IMR-90 (cell line): ENCODE data around the gene ABL2. TPM values are rescaled to one million over a fixed set of nuclear protein-coding genes. Genes with fewer than 3 reads are reported as not detected.

ENCODE experiments used
- ATAC-seq: fragments of 200-7000 bp; cut with Tn5 transposase; 2 replicates; pipeline ENCODE4 v1.9.1; 2020; ENCODE audit warnings: low read depth, mild to moderate bottlenecking, moderate library complexity
- BruUV-seq: library from RNA; stranded (reverse); fragments of 400-500 nt; replicated peaks from 2 replicates; lab custom pipeline; 2021; lab: Mats Ljungman, UMichigan
- CTCF ChIA-PET: fragments of 300-600 bp; formaldehyde crosslinking; extraction: SDS; loops from one replicate; lab custom pipeline; 2021; ENCODE audit warnings: antibody characterized with exemption; lab: Yijun Ruan, JAX
- POLR2A ChIA-PET: fragments of 300-600 bp; sonication (Branson Sonifier 250); formaldehyde crosslinking; loops from one replicate; lab custom pipeline; 2022; ENCODE audit warnings: antibody characterized with exemption; ENCODE audit not compliant: unreplicated experiment; lab: Charles Lee
- DNase-seq: peaks from one replicate; pipeline ENCODE4 v3.0.0; 2013
- H2AFZ ChIP-seq: replicated peaks from 2 replicates; pipeline ENCODE3; 2013; ENCODE audit warnings: low read length, mild to moderate bottlenecking; ENCODE audit not compliant: poor library complexity
- H2AK5ac ChIP-seq: 2 replicates; pipeline ENCODE4 v1.6.1; 2013; ENCODE audit warnings: low read depth, low read length, inconsistent platforms
- H2AK9ac ChIP-seq: replicated peaks from 2 replicates; pipeline ENCODE3; 2013; ENCODE audit warnings: mild to moderate bottlenecking, low read depth, low read length, moderate library complexity; ENCODE audit not compliant: poor library complexity
- H2BK120ac ChIP-seq: 2 replicates; pipeline ENCODE4 v1.6.1; 2013; ENCODE audit warnings: low read depth, low read length, inconsistent platforms
- H2BK15ac ChIP-seq: 3 replicates; pipeline ENCODE4 v1.6.1; 2013; ENCODE audit warnings: low read depth, low read length, inconsistent platforms
- H2BK20ac ChIP-seq: 2 replicates; pipeline ENCODE4 v1.6.1; 2013; ENCODE audit warnings: low read depth, mild to moderate bottlenecking, inconsistent platforms, low read length, moderate library complexity
- H2BK5ac ChIP-seq: 2 replicates; pipeline ENCODE4 v1.6.1; 2013; ENCODE audit warnings: mild to moderate bottlenecking, low read depth, low read length, inconsistent platforms; ENCODE audit not compliant: poor library complexity, severe bottlenecking
- H3K14ac ChIP-seq: replicated peaks from 2 replicates; pipeline ENCODE4 v1.6.1; 2013; ENCODE audit warnings: low read depth, low read length, inconsistent platforms
- H3K18ac ChIP-seq: 2 replicates; pipeline ENCODE4 v1.6.1; 2013; ENCODE audit warnings: low read depth, low read length, control low read depth
- H3K23ac ChIP-seq: 2 replicates; pipeline ENCODE4 v1.6.1; 2013; ENCODE audit warnings: low read depth, low read length, inconsistent platforms
- H3K27ac ChIP-seq: 2 replicates; pipeline ENCODE4 v1.5.1; 2013; ENCODE audit warnings: mild to moderate bottlenecking, control low read depth, low read length; ENCODE audit not compliant: insufficient read depth
- H3K27me3 ChIP-seq: 2 replicates; pipeline ENCODE4 v1.6.1; 2013; ENCODE audit warnings: low read length; ENCODE audit not compliant: control insufficient read depth, insufficient read depth
- H3K36me3 ChIP-seq: 2 replicates; pipeline ENCODE4 v1.6.1; 2013; ENCODE audit warnings: low read length, mixed read lengths; ENCODE audit not compliant: control insufficient read depth, insufficient read depth
- H3K4ac ChIP-seq: 2 replicates; pipeline ENCODE4 v1.6.1; 2013; ENCODE audit warnings: low read depth, low read length, inconsistent platforms
- H3K4me1 ChIP-seq: 2 replicates; pipeline ENCODE4 v1.6.1; 2013; ENCODE audit warnings: low read length, mixed read lengths; ENCODE audit not compliant: control insufficient read depth, insufficient read depth
- H3K4me2 ChIP-seq: 2 replicates; pipeline ENCODE4 v1.6.1; 2013; ENCODE audit warnings: low read depth, mild to moderate bottlenecking, control low read depth, low read length, moderate library complexity
- H3K4me3 ChIP-seq: 2 replicates; pipeline ENCODE4 v1.5.1; 2013; ENCODE audit warnings: low read depth, mild to moderate bottlenecking, control low read depth, low read length, moderate library complexity; ENCODE audit not compliant: insufficient read depth
- H3K56ac ChIP-seq: 2 replicates; pipeline ENCODE4 v1.6.1; 2013; ENCODE audit warnings: low read length, inconsistent platforms; ENCODE audit not compliant: insufficient read depth; ENCODE audit errors: extremely low read depth
- H3K79me1 ChIP-seq, 2 experiments: 2 replicates each; pipeline ENCODE4 v1.6.1; 2013; ENCODE audit warnings: low read length in 2 of 2, inconsistent platforms in 1 of 2, low read depth in 1 of 2
- H3K9ac ChIP-seq: 2 replicates; pipeline ENCODE4 v1.6.1; 2013; ENCODE audit warnings: low read depth, low read length, control low read depth
- H3K9me1 ChIP-seq: 2 replicates; pipeline ENCODE4 v1.6.1; 2013; ENCODE audit warnings: low read length, inconsistent platforms; ENCODE audit not compliant: insufficient read depth
- H3K9me3 ChIP-seq: 2 replicates; pipeline ENCODE4 v1.6.1; 2013; ENCODE audit warnings: low read length; ENCODE audit not compliant: control insufficient read depth, insufficient read depth
- H4K20me1 ChIP-seq: 2 replicates; pipeline ENCODE4 v1.6.1; 2013; ENCODE audit warnings: low read length, inconsistent platforms; ENCODE audit not compliant: insufficient read depth
- H4K5ac ChIP-seq: 2 replicates; pipeline ENCODE4 v1.6.1; 2013; ENCODE audit warnings: mild to moderate bottlenecking, low read depth, low read length, control low read depth
- H4K8ac ChIP-seq, 2 experiments: 2 replicates each; pipeline ENCODE4 v1.6.1; 2013; ENCODE audit warnings: low read depth in 2 of 2, low read length in 2 of 2, control low read depth in 1 of 2, inconsistent platforms in 1 of 2
- H4K91ac ChIP-seq: 2 replicates; pipeline ENCODE4 v1.6.1; 2013; ENCODE audit warnings: low read depth, low read length, inconsistent platforms; ENCODE audit not compliant: insufficient read depth
- CEBPB ChIP-seq: IDR thresholded peaks from 2 replicates; pipeline ENCODE4 v1.6.1; 2012; ENCODE audit warnings: low read depth, low read length, improper control_type of control experiment
- FOS ChIP-seq: fragments of 150-350 bp; IDR thresholded peaks from 2 replicates; pipeline ENCODE4 v1.6.1; 2016; ENCODE audit warnings: low read depth, low read length
- WGBS, 2 experiments: methylation state at CpG; one replicate each; pipeline versions ENCODE4 v1.1.5 to v1.1.7; 2013; ENCODE audit warnings: missing lambda C conversion rate in 2 of 2; ENCODE audit not compliant: insufficient read length in 1 of 2; ENCODE audit errors: extremely low coverage in 2 of 2; 5-methylcytosine and 5-hydroxymethylcytosine counted together
- dilution Hi-C: fragments of 300-500 bp; cut with HindIII; formaldehyde crosslinking; loops from one replicate; pipeline ENCODE4 v1.14.3; 2018; ENCODE audit warnings: low sequenced_read_pairs; ENCODE audit not compliant: unreplicated experiment
- in situ Hi-C: fragments of 300-500 bp; cut with MboI; formaldehyde crosslinking; loops from 3 replicates; pipeline ENCODE4 v1.14.3; 2019; ENCODE audit warnings: low sequenced_read_pairs, inconsistent platforms, mixed read lengths
- intact Hi-C: fragments of 100-400 bp; cut with micrococcal nuclease; formaldehyde crosslinking; loops from 2 replicates; pipeline ENCODE4 v1.10.0; 2022
- polyA plus RNA-seq, 3 experiments: library from polyadenylated mRNA; depleted of rRNA; stranded (reverse); fragments of >200 nt; gene quantifications; 2 replicates each; pipeline ENCODE4 v1.2.3, GENCODE V29; 2012; ENCODE audit warnings: low replicate concordance in 1 of 3
- total RNA-seq: library from RNA; depleted of rRNA; stranded (reverse); fragments of >200 nt; gene quantifications from 2 replicates; pipeline ENCODE4 v1.2.3, GENCODE V29; 2012

Gene ABL2
- total and polyA plus RNA-seq, 2 of the 4 experiments (the other 2 are of a cell fraction), result 9.7 to 110 TPM

DNA sequence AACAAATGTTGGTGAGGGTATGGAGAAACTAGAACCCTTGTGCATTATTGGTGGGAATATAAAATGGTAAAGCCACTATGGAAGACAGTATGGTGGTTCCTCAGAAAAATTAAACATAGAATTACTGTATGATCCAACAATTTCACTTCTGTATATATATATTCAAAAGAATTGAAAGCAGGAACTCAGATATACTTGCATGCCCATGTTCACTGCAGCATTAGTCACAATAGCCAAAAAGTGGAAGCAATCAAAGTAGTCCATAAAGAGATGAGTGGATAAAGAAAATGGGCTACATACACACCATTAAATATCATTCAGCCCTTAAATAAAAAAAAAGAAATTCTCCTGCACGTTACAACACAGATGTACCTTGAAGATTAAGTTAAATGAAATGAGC lies 34.1 kb downstream of the ABL2 start:
- Histone ChIP-seq H4K20me1 (no peaks in the 10 kb centered on the region; the same call in 1 of the 2 replicates), H3K4ac (no peak overlapping the region), H2AFZ (no peak overlapping the region), H2BK20ac (no peak overlapping the region), H4K8ac (no peak overlapping the region), H3K36me3 (no peaks in the 10 kb centered on the region), H4K5ac (no peak overlapping the region), H2BK5ac (no peak overlapping the region), H2BK120ac (no peak overlapping the region), H3K18ac (no peak overlapping the region), H3K27me3 (no peaks in the 10 kb centered on the region), H4K91ac (no peak overlapping the region), H3K27ac (no peak overlapping the region), H3K79me1 (peaks cover 9 to 32% of the 10 kb centered on the region in 2 experiments), H2AK9ac (no peak overlapping the region), H3K56ac (no peak overlapping the region), H3K9me3 (no peaks in the 10 kb centered on the region), H3K4me2 (no peak overlapping the region), H2BK15ac (no peak overlapping the region), H2AK5ac (no peak overlapping the region), H3K4me3 (no peak overlapping the region), H3K9me1 (0 out of 2 replicates have a peak, but pooled peaks cover under 1% of the 10 kb centered on the region), H3K4me1 (no peaks in the 10 kb centered on the region), H3K14ac (no peak overlapping the region), H3K23ac (no peak overlapping the region), H3K9ac (no peak overlapping the region)
- intact Hi-C loops, result no loop called here
- WGBS, 2 experiments, result no CpG with 5 or more reads among the region's 1 CpG
- POLR2A ChIA-PET, result no interaction called here
- CTCF ChIA-PET, result no interaction called here
- dilution Hi-C loops, result no loop called here
- DNase-seq (no peak), ATAC-seq (no peak)
- TF ChIP-seq CEBPB, result no peak
- no peak for TF ChIP-seq FOS
- no TSS peak for BruUV-seq
- in situ Hi-C loops, result loop anchor here (5.0 kb wide), 1 partner anchor 73 kb away; no protein-coding TSS in a partner anchor
